NCI-H524 treated with DMSO at 0.1 percent for 48 hours (cell line): Measurements from ENCODE around the gene LZTS2.

Experiments
- DNase-seq: peaks from one replicate; lab custom pipeline; 2025; lab: John Stamatoyannopoulos, UW

The LZTS2 gene

GRCh38 chr10:101054876-101055275 is 55.3 kb downstream of the LZTS2 start:
- no peak for DNase-seq

- DNase-seq: no peak
These were observed 55.8 kb downstream of the LZTS2 start for GRCh38 chr10:101055411-101055810.

GRCh38 chr10:101056365-101057151 is 57.0 kb downstream of the LZTS2 start:
- no peak for DNase-seq
